Common myeloid progenitor, CD34-positive (primary cell): ENCODE data around the gene NDUFV1. TPM values are rescaled to one million over a fixed set of nuclear protein-coding genes. Genes with fewer than 3 reads are reported as not detected.
"Not testable (repeated sequence)": the region's sequence is repeated elsewhere in the genome, so short reads cannot be mapped to it uniquely, and the experiment has no call there.

Experiments
- CTCF ChIA-PET: fragments of 350-600 bp; sonication (Branson Sonifier 250); formaldehyde crosslinking; loops from one replicate; lab custom pipeline; 2021; ENCODE audit warnings: antibody characterized with exemption; lab: Charles Lee
- POLR2A ChIA-PET: fragments of 350-600 bp; sonication (Branson Sonifier 250); formaldehyde crosslinking; loops from one replicate; lab custom pipeline; 2021; ENCODE audit warnings: antibody characterized with exemption; lab: Charles Lee
- DNase-seq, 3 donors: peaks; one replicate each; pipeline versions ENCODE4 v3.0.0 to v3.0.0-alpha.2; 2013
- H3K27ac ChIP-seq, 2 experiments: 1 replicate in 1 of 2; 2 replicates in 1 of 2; pipeline ENCODE4 v1.7.0; 2013; ENCODE audit warnings: inconsistent platforms in 2 of 2, low read length in 2 of 2, mild to moderate bottlenecking in 2 of 2, low read depth in 1 of 2, moderate library complexity in 1 of 2; ENCODE audit not compliant: severe bottlenecking in 2 of 2, insufficient read depth in 1 of 2, poor library complexity in 1 of 2
- H3K27me3 ChIP-seq, 5 experiments: replicated peaks in 2 of 5; 1 replicate in 3 of 5; 2 replicates in 2 of 5; pipeline versions ENCODE4 v1.6.1 to v1.7.0; 2013; ENCODE audit warnings: low read length in 4 of 5, mild to moderate bottlenecking in 2 of 5, moderate library complexity in 2 of 5, inconsistent platforms in 1 of 5; ENCODE audit not compliant: insufficient read depth in 5 of 5, control insufficient read depth in 4 of 5
- H3K36me3 ChIP-seq, 4 experiments: 1 replicate in 2 of 4; 2 replicates in 2 of 4; pipeline versions ENCODE4 v1.6.1 to v1.7.0; 2013; ENCODE audit warnings: low read length in 3 of 4, control low read depth in 1 of 4, mild to moderate bottlenecking in 1 of 4; ENCODE audit not compliant: control insufficient read depth in 4 of 4, insufficient read depth in 4 of 4
- H3K4me1 ChIP-seq, 4 experiments: 1 replicate in 3 of 4; 2 replicates in 1 of 4; pipeline versions ENCODE4 v1.6.1 to v1.7.1; 2013; ENCODE audit warnings: low read length in 3 of 4, mild to moderate bottlenecking in 3 of 4, control low read depth in 1 of 4, inconsistent platforms in 1 of 4, moderate library complexity in 1 of 4; ENCODE audit not compliant: control insufficient read depth in 4 of 4, insufficient read depth in 4 of 4; ENCODE audit errors: control extremely low read depth in 1 of 4
- H3K4me3 ChIP-seq, 7 experiments: 1 replicate in 4 of 7; 2 replicates in 3 of 7; pipeline versions ENCODE4 v1.5.1 to v1.7.0; 2013; ENCODE audit warnings: mild to moderate bottlenecking in 7 of 7, low read length in 6 of 7, moderate library complexity in 6 of 7, inconsistent platforms in 2 of 7, low read depth in 2 of 7, control low read depth in 1 of 7; ENCODE audit not compliant: insufficient read depth in 4 of 7, control insufficient read depth in 1 of 7; ENCODE audit errors: extremely low read depth in 1 of 7
- H3K9me3 ChIP-seq, 5 experiments: 1 replicate in 4 of 5; 2 replicates in 1 of 5; pipeline versions ENCODE4 v1.6.1 to v1.7.1; 2013; ENCODE audit warnings: low read length in 4 of 5, mild to moderate bottlenecking in 2 of 5, inconsistent platforms in 1 of 5, low read depth in 1 of 5, moderate library complexity in 1 of 5; ENCODE audit not compliant: control insufficient read depth in 4 of 5, insufficient read depth in 2 of 5; ENCODE audit errors: control extremely low read depth in 1 of 5
- WGBS: methylation state at CpG from one replicate; pipeline ENCODE4 v1.1.5; 2013; ENCODE audit not compliant: insufficient coverage; 5-methylcytosine and 5-hydroxymethylcytosine counted together
- polyA plus RNA-seq: library from polyadenylated mRNA; unstranded; fragments of 120-200 nt; gene quantifications from one replicate; pipeline ENCODE4 v1.2.1, GENCODE V29; 2013

NDUFV1 gene
- polyA plus RNA-seq, result 101 TPM

- Histone ChIP-seq H3K36me3 (peaks cover 0 to 36% (median 19%) of the 10 kb centered on the region in 4 experiments), H3K4me3 (peak within 1 kb of the TSS; percentile 87 to 98 (median 90)), H3K4me1 (peaks cover 4 to 38% (median 17%) of the 10 kb centered on the region in 4 experiments), H3K27ac (peak within 1 kb of the TSS; percentile 55 to 85), H3K27me3 (no peaks in the 10 kb centered on the region), H3K9me3 (no peaks in the 10 kb centered on the region)
- peak; percentile 94 to 96 (median 96) for DNase-seq
- ChIA-PET CTCF (interaction anchor here (0.8 to 1.4 kb wide), 3 partner anchors 24 to 33 kb away, joined by 3 to 4 read pairs (median 3); partner anchors contain the start of gene GSTP1), POLR2A (no interaction called here)
- WGBS, result under 1% methylated on average over 62 of the region's 69 CpGs
Measured at GRCh38 chr11:67606492-67607295, at the start of gene NDUFV1. Gene NDUFV1 (plus strand): TSS chr11:67606936. CDS start chr11:67607005, 69 bp downstream.

GRCh38 chr11:67558084-67558772 lies 48.5 kb upstream of the NDUFV1 start:
- Histone ChIP-seq H3K4me1 (no peaks in the 10 kb centered on the region), H3K27me3 (peaks cover 0 to 4% (median 0%) of the 10 kb centered on the region in 5 experiments), H3K4me3 (no peak overlapping the region), H3K9me3 (no peaks in the 10 kb centered on the region), H3K36me3 (no peaks in the 10 kb centered on the region), H3K27ac (no peak overlapping the region)
- 94% methylated on average over 18 of the region's 19 CpGs for WGBS
- ChIA-PET CTCF (no interaction called here), POLR2A (interaction anchor here (0.6 kb wide), 1 partner anchor 33 kb away, joined by 5 read pairs; no protein-coding TSS in a partner anchor)
- DNase-seq, result no peak

GRCh38 chr11:67561971-67562619 lies 44.6 kb upstream of the NDUFV1 start:
- POLR2A ChIA-PET, result no interaction called here

GRCh38 chr11:67562963-67563704 lies 43.6 kb upstream of the NDUFV1 start:
- Histone ChIP-seq H3K4me1 (no peaks in the 10 kb centered on the region), H3K27me3 (peaks cover 0 to 5% (median 0%) of the 10 kb centered on the region in 5 experiments), H3K27ac (no peak overlapping the region), H3K4me3 (no peak overlapping the region), H3K36me3 (no peaks in the 10 kb centered on the region), H3K9me3 (no peaks in the 10 kb centered on the region)
- WGBS, result 89% methylated on average over 8 of the region's 10 CpGs
- DNase-seq, result no peak
- ChIA-PET CTCF (interaction anchor here (0.6 to 1.2 kb wide), 3 partner anchors 9 to 18 kb away, joined by 3 read pairs; no protein-coding TSS in a partner anchor), POLR2A (no interaction called here)

More at GRCh38 chr11:67561971-67562619, 44.6 kb upstream of the NDUFV1 start:
- no peaks in the 10 kb centered on the region for H3K4me1 ChIP-seq
- H3K9me3 ChIP-seq, result no peaks in the 10 kb centered on the region
- H3K27ac ChIP-seq, result no peak overlapping the region
- H3K27me3 ChIP-seq, result peaks cover 0 to 5% (median 0%) of the 10 kb centered on the region in 5 experiments
- no peak overlapping the region for H3K4me3 ChIP-seq
- no peak for DNase-seq
- CTCF ChIA-PET, result interaction anchor here (0.9 to 1.2 kb wide), 2 partner anchors 10 to 17 kb away, joined by 3 read pairs; no protein-coding TSS in a partner anchor
- WGBS, result 86% methylated on average over 8 of the region's 10 CpGs
- no peaks in the 10 kb centered on the region for H3K36me3 ChIP-seq

- H3K9me3 ChIP-seq, H3K27me3 ChIP-seq, H3K27ac ChIP-seq, H3K4me3 ChIP-seq, CTCF ChIA-PET, H3K36me3 ChIP-seq, H3K4me1 ChIP-seq, DNase-seq, POLR2A ChIA-PET: not testable (repeated sequence)
- WGBS, result 92% methylated on average over 11 of the region's 11 CpGs
Measured at GRCh38 chr11:67563705-67564114, 43.0 kb upstream of the NDUFV1 start.

- Histone ChIP-seq H3K4me3 (no peak overlapping the region), H3K9me3 (no peaks in the 10 kb centered on the region), H3K36me3 (no peaks in the 10 kb centered on the region), H3K4me1 (no peaks in the 10 kb centered on the region), H3K27me3 (peaks cover 0 to 5% (median 0%) of the 10 kb centered on the region in 5 experiments), H3K27ac (no peak overlapping the region)
- CTCF ChIA-PET, result no interaction called here
- POLR2A ChIA-PET, result no interaction called here
- DNase-seq, result no peak
- no CpG with 5 or more reads among the region's 4 CpGs for WGBS
Measured at GRCh38 chr11:67564230-67564629, 42.5 kb upstream of the NDUFV1 start.
